Measurements from ENCODE around the gene CRY1.
"Not testable (repeated sequence)": the region's sequence is repeated elsewhere in the genome, so short reads cannot be mapped to it uniquely, and the experiment has no call there.

CRY1 gene

GRCh38 chr12:106997916-106998315 is 95.4 kb downstream of the CRY1 start:
- no peak for DNase-seq

- DNase-seq, result not testable (repeated sequence)
These were observed 97.2 kb downstream of the CRY1 start for GRCh38 chr12:106996102-106996501.

GRCh38 chr12:106994579-106995220 is 98.6 kb downstream of the CRY1 start:
- DNase-seq, result no peak

GRCh38 chr12:106987846-106988245 is 105.5 kb downstream of the CRY1 start:
- DNase-seq, result no peak

GRCh38 chr12:106986625-106987389 is 106.5 kb downstream of the CRY1 start, which contains the start of gene MTERF2:
TSS of gene MTERF2 (minus strand) at chr12:106987146. CDS start at chr12:106978714, 8,432 bp downstream.
- DNase-seq, result peak; percentile 90

GRCh38 chr12:106986135-106986534 is 107.2 kb downstream of the CRY1 start:
- DNase-seq, result no peak

GRCh38 chr12:106985479-106985878 is 107.9 kb downstream of the CRY1 start:
- no peak for DNase-seq

GRCh38 chr12:106984588-106985137 is 108.7 kb downstream of the CRY1 start:
- DNase-seq, result no peak

- DNase-seq, result no peak
These were observed 111.1 kb downstream of the CRY1 start for GRCh38 chr12:106982229-106982628.

GRCh38 chr12:106981788-106982187 is 111.6 kb downstream of the CRY1 start:
- no peak for DNase-seq

- no peak for DNase-seq
These were observed 112.4 kb downstream of the CRY1 start for GRCh38 chr12:106980944-106981343.

- DNase-seq, result peak; percentile 32
These were observed 115.1 kb downstream of the CRY1 start for GRCh38 chr12:106978035-106978800.

- no peak for DNase-seq
These were observed 116.7 kb downstream of the CRY1 start for GRCh38 chr12:106976668-106977067.

GRCh38 chr12:106975993-106976658 is 117.2 kb downstream of the CRY1 start:
- DNase-seq, result no peak

- no peak for DNase-seq
These were observed 118.3 kb downstream of the CRY1 start for GRCh38 chr12:106975098-106975497.

GRCh38 chr12:106974511-106974910 is 118.8 kb downstream of the CRY1 start:
- DNase-seq, result no peak

- no peak for DNase-seq
These were observed 119.8 kb downstream of the CRY1 start for GRCh38 chr12:106973545-106973944.

GRCh38 chr12:106971065-106971464 is 122.3 kb downstream of the CRY1 start:
- no peak for DNase-seq

GRCh38 chr12:106964526-106964925 is 128.8 kb downstream of the CRY1 start:
- no peak for DNase-seq

- no peak for DNase-seq
These were observed 131.1 kb downstream of the CRY1 start for GRCh38 chr12:106962286-106962685.

- no peak for DNase-seq
These were observed 132.9 kb downstream of the CRY1 start for GRCh38 chr12:106960443-106960842.

GRCh38 chr12:106957583-106957982 is 135.8 kb downstream of the CRY1 start:
- no peak for DNase-seq
